Ramos (cell line): ENCODE measurements around the gene USP48.
"Not testable (repeated sequence)": the region's sequence is repeated elsewhere in the genome, so short reads cannot be mapped to it uniquely, and the experiment has no call there.

ENCODE experiments used
- in situ Hi-C: fragments of 300-500 bp; cut with MboI; formaldehyde crosslinking; loops from one replicate; pipeline ENCODE4 v1.14.3; 2022; ENCODE audit warnings: low sequenced_read_pairs; ENCODE audit not compliant: unreplicated experiment

The USP48 gene

DNA sequence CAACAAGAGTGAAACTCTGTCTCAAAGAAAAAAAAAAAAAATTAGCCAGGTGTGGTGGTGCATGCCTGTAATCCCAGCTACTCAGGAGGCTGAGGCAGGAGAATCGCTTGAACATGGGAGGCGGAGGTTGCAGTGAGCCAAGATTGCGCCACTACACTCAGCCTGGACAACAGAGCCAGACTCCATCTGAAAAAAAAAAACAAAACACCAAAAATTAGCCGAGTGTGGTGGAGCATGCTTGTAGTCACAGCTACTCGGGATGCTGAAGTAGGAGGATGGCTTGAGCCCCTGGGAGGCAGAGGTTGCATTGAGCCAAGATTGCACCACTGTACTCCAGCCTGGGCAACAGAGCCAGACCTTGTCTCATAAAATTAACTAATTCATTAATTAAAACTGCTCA, 6.0 kb downstream of the USP48 start:
- in situ Hi-C loops, result not testable (repeated sequence)

GRCh38 chr1:21775985-21776562, 6.9 kb downstream of the USP48 start:
- in situ Hi-C loops, result no loop called here

DNA sequence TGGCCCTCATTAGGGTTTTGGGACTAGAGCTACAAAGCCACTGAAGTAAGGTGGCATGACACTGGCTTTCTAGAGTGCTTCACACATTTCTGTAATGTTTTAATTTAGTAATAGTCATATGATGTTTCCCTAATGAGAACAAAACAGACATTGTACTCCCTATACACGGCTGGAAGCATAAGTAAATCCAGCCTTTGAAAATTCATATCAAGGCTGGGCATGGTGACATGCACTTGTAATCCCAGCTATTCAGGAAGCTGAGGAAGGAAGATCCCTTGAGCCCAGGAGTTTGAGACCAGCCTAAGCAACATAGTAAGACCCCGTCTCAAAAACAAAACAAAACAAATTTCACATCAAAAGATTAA, 7.4 kb downstream of the USP48 start:
- in situ Hi-C loops, result no loop called here

GRCh38 chr1:21774835-21775549, 8.0 kb downstream of the USP48 start:
- in situ Hi-C loops, result no loop called here

- in situ Hi-C loops, result no loop called here
Observed at GRCh38 chr1:21773585-21773984, 9.4 kb downstream of the USP48 start.

DNA sequence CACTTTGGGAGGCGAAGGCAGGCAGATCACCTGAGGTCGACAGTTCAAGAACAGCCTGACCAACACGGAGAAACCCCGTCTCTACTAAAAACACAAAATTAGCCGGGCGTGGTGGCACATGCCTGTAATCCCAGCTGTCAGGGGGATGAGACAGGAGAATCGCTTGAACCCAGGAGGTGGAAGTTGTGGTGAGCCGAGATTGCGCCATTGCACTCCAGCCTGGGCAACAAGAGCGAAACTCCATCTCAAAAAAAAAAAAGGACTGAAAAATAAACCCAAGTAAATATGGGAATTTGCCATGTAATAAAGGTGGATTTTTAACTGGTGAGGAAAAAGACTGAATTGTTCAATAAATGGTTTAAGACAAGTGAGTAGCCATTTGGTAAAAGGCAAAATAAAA, 11.3 kb downstream of the USP48 start:
- in situ Hi-C loops, result not testable (repeated sequence)

- in situ Hi-C loops, result not testable (repeated sequence)
Observed at GRCh38 chr1:21770602-21771001, 12.3 kb downstream of the USP48 start.

- in situ Hi-C loops, result no loop called here
Observed at GRCh38 chr1:21770201-21770600, 12.7 kb downstream of the USP48 start.

DNA sequence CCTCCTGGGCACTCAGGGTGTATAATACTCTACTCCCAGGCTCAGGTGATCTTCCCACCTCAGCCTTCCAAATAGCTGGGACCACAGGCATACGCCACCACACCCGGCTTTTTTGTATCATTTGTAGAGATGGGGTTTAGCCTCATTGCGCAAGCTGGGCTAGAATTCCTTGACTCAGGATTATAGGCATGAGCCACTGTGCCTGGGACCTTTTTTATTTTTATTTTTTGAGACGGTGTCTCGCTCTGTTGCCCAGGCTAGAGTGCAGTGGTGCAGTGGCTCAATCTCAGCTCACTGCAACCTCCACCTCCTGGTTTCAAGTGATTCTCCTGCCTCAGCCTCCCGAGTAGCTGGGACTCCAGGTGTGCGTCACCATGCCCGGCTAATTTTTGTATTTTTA, 15.8 kb downstream of the USP48 start:
- in situ Hi-C loops, result not testable (repeated sequence)

- in situ Hi-C loops, result no loop called here
Observed at GRCh38 chr1:21766210-21766609, 16.7 kb downstream of the USP48 start.

GRCh38 chr1:21764615-21765423, 18.1 kb downstream of the USP48 start:
- in situ Hi-C loops, result no loop called here

- in situ Hi-C loops, result no loop called here
Observed at GRCh38 chr1:21763694-21764419, 19.1 kb downstream of the USP48 start.

GRCh38 chr1:21763236-21763635, 19.7 kb downstream of the USP48 start:
- in situ Hi-C loops, result no loop called here

- in situ Hi-C loops, result no loop called here
Observed at GRCh38 chr1:21762022-21762404, 20.9 kb downstream of the USP48 start.

DNA sequence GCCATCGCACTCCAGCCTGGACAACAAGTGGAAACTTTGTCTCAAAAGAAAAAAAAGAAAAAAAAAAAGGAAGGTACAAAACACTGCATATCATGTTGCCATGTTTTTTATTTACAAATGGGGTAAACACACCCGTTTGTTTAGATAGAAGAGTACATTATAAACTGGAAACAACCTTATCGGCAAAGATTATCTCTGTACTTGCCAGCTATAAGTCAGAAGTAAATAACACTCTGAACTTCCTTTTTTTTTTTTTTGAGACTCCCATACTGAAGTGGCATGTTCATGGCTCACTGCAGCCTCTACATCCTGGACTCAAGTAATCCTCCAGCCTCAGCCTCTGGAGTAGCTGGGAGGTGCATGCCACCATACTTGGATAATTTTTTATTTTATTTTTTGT, 21.9 kb downstream of the USP48 start:
- in situ Hi-C loops, result no loop called here

DNA sequence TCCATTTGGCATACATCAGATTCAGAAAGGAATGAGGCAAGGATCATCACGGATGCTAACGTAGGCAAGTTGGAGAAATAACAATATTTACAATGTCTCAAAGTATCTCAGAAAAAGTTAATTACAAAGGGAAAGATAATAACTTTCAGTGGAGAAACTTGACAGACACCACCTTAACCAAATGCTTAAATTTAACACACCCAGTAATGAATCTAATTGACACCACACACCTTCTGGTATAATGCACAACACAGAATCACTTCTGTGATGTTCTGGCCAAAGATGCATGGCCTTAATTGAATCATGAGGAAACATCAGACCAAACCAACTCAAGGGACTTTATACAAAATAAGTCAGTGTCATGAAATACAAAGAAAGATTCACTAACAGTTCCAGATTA, 23.1 kb downstream of the USP48 start:
- in situ Hi-C loops, result no loop called here

DNA sequence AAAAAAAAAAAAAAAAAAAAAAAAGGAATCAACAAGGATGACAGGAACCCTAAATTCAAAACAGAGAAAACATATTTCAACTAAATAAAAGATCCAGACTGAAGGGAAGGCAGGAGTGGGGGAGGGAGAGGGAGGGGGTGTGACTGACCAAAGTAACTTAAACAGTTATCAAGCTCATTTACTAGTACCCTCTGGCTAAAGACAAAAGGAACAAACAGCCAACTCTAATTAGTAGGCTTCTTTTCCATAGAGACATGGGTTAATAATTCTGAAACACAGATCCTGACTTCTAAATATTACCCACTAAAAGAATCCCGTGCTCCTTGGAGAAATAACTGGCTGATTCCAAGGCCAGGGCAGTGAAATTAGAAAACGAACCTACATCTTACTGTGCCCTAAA, 23.8 kb downstream of the USP48 start:
- in situ Hi-C loops, result no loop called here

DNA sequence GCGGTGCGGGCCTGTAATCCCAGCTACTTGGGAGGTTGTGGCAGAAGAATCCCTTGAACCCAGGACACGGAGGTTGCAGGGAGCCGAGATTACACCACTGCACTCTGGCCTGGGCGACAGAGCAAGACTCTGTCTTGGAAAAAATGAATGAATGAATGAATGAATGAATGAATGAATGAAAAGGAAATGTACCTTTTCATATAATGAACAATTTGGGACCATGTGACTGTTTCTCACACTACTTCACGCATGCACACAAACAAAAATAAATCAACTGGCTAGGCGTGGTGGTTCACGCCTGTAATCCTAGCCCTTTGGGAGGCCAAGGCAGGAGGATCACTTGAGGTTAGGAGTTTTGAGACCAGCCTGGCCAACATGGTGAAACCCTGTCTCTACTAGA, 24.3 kb downstream of the USP48 start:
- in situ Hi-C loops, result no loop called here

GRCh38 chr1:21756393-21757089, 26.4 kb downstream of the USP48 start:
- in situ Hi-C loops, result no loop called here

DNA sequence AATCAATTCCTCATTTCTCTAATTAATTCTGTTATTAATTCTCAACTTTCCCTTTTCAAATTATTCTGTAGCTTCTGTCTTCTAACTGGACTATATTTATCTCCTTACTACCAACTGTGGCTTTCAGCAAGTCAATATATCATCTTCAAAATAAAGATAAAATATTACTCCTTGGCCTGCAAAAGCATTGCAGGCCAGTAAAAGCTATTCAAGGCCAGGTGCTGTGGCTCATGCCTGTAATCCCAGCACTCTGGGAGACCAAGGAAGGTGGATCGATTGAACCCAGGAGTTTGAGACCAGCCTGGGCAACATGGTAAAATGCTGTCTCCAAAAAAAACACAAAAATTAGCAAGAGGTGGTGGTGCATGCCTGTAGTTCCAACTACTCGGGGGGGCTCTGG, 27.9 kb downstream of the USP48 start:
- in situ Hi-C loops, result no loop called here
